ENCODE data around the gene GGNBP2. TPM values are rescaled to one million over a fixed set of nuclear protein-coding genes. Genes with fewer than 3 reads are reported as not detected.

GGNBP2 gene
- total RNA-seq, 1 donor from 2014 or later = 65.9 TPM

- DNase-seq (ENCODE audit: low spot score) = no peak
Measured at GRCh38 chr17:36629970-36630502, 85.3 kb downstream of the GGNBP2 start.

- no peak for DNase-seq (ENCODE audit: low spot score)
Measured at GRCh38 chr17:36631022-36631421, 86.3 kb downstream of the GGNBP2 start.

- DNase-seq (ENCODE audit: low spot score) = no peak
Measured at GRCh38 chr17:36632916-36633771, 88.4 kb downstream of the GGNBP2 start.

Other genes starting within 250 kb of the GGNBP2 start
- gene TBC1D3G, start 221.0 kb upstream of the GGNBP2 start, total RNA-seq = not detected
- not detected for gene TBC1D3H, start 156.5 kb upstream of the GGNBP2 start, total RNA-seq
- gene ZNHIT3, start 58.2 kb upstream of the GGNBP2 start, total RNA-seq = 26.8 TPM
- 46.2 TPM for gene MYO19, start 10.1 kb upstream of the GGNBP2 start, total RNA-seq
- gene PIGW, start 9.9 kb upstream of the GGNBP2 start, total RNA-seq = 2.7 TPM
- gene DHRS11, start 47.0 kb downstream of the GGNBP2 start, total RNA-seq = 16.9 TPM
- gene MRM1, start 56.7 kb downstream of the GGNBP2 start, total RNA-seq = 8.3 TPM